Activated CD4-positive, alpha-beta T cell treated with anti-CD3 and anti-CD28 coated beads, Interleukin-2, amount 10 ng/mL, durations not matched to agents 7 days and 5 days (primary cell): Measurements from ENCODE around the gene MAP3K7. TPM values are rescaled to one million over a fixed set of nuclear protein-coding genes. Genes with fewer than 3 reads are reported as not detected.

Experiments
- CTCF ChIA-PET: fragments of 350-600 bp; sonication (Branson Sonifier 250); formaldehyde crosslinking; loops from one replicate; lab custom pipeline; 2021; ENCODE audit warnings: antibody characterized with exemption; lab: Charles Lee
- POLR2A ChIA-PET: fragments of 350-600 bp; sonication (Branson Sonifier 250); formaldehyde crosslinking; loops from one replicate; lab custom pipeline; 2021; ENCODE audit warnings: antibody characterized with exemption; lab: Charles Lee
- DNase-seq: peaks from one replicate; pipeline ENCODE4 v3.0.0-alpha.2; 2020
- H3K27ac Mint-ChIP-seq: one replicate; pipeline ENCODE4 v1.8.0; 2021; ENCODE audit warnings: mild to moderate bottlenecking, moderate library complexity, mixed read lengths
- H3K27me3 Mint-ChIP-seq: one replicate; pipeline ENCODE4 v1.8.0; 2021; ENCODE audit warnings: mixed read lengths
- H3K36me3 Mint-ChIP-seq: one replicate; pipeline ENCODE4 v1.8.0; 2021; ENCODE audit warnings: low read depth, mixed read lengths
- H3K4me1 Mint-ChIP-seq: one replicate; pipeline ENCODE4 v1.8.0; 2021; ENCODE audit warnings: mixed read lengths
- H3K4me3 Mint-ChIP-seq: one replicate; pipeline ENCODE4 v1.8.0; 2021; ENCODE audit warnings: mild to moderate bottlenecking, moderate library complexity, mixed read lengths
- H3K9me3 Mint-ChIP-seq: one replicate; pipeline ENCODE4 v1.8.0; 2021; ENCODE audit warnings: mixed read lengths
- total RNA-seq, 2 experiments: library from RNA; stranded (reverse); gene quantifications; one replicate each; pipeline ENCODE4 v1.2.3, GENCODE V29; 2021

MAP3K7 gene
- 10 to 100 TPM; 29.1 to 35.2 TPM for total RNA-seq

- ChIA-PET POLR2A (interaction anchor here (0.6 to 0.7 kb wide), 2 partner anchors 12 to 121 kb away, joined by 3 read pairs; no protein-coding TSS in a partner anchor), CTCF (no interaction called here)
- peak within 1 kb of the TSS; percentile 98 for H3K27ac Mint-ChIP-seq
- DNase-seq: peak; percentile 95
- peaks cover 42% of the 10 kb centered on the region for H3K4me1 Mint-ChIP-seq
- H3K4me3 Mint-ChIP-seq: peak within 1 kb of the TSS; percentile 88
- peaks cover 28% of the 10 kb centered on the region for H3K27me3 Mint-ChIP-seq
- H3K36me3 Mint-ChIP-seq: no peaks in the 10 kb centered on the region
- H3K9me3 Mint-ChIP-seq: no peaks in the 10 kb centered on the region
These were observed at the start of gene MAP3K7 for GRCh38 chr6:90586836-90587638. TSS of gene MAP3K7 (minus strand) at chr6:90587072. CDS start at chr6:90586883, 189 bp downstream.

GRCh38 chr6:90631046-90631445, 44.2 kb upstream of the MAP3K7 start:
- H3K9me3 Mint-ChIP-seq: no peaks in the 10 kb centered on the region
- no peaks in the 10 kb centered on the region for H3K36me3 Mint-ChIP-seq
- POLR2A ChIA-PET: no interaction called here
- H3K4me3 Mint-ChIP-seq: no peak overlapping the region
- H3K27me3 Mint-ChIP-seq: peaks cover 16% of the 10 kb centered on the region
- DNase-seq: no peak
- no peak overlapping the region for H3K27ac Mint-ChIP-seq
- CTCF ChIA-PET: no interaction called here
- no peaks in the 10 kb centered on the region for H3K4me1 Mint-ChIP-seq

- Mint-ChIP-seq H3K27ac (no peak overlapping the region), H3K9me3 (no peaks in the 10 kb centered on the region), H3K36me3 (no peaks in the 10 kb centered on the region), H3K4me3 (no peak overlapping the region), H3K4me1 (no peaks in the 10 kb centered on the region), H3K27me3 (peaks cover 51% of the 10 kb centered on the region)
- ChIA-PET CTCF (no interaction called here), POLR2A (no interaction called here)
- DNase-seq: no peak
These were observed 34.7 kb upstream of the MAP3K7 start for GRCh38 chr6:90621581-90621980.

GRCh38 chr6:90619221-90619620, 32.3 kb upstream of the MAP3K7 start:
- CTCF ChIA-PET: interaction anchor here (0.9 to 1.0 kb wide), 2 partner anchors 9 to 14 kb away, joined by 3 read pairs; no protein-coding TSS in a partner anchor

GRCh38 chr6:90612313-90612680, 25.4 kb upstream of the MAP3K7 start:
- no peaks in the 10 kb centered on the region for H3K36me3 Mint-ChIP-seq
- H3K9me3 Mint-ChIP-seq: no peaks in the 10 kb centered on the region
- H3K4me1 Mint-ChIP-seq: peaks cover 9% of the 10 kb centered on the region
- peaks cover 79% of the 10 kb centered on the region for H3K27me3 Mint-ChIP-seq
- no peak for DNase-seq
- H3K4me3 Mint-ChIP-seq: no peak overlapping the region
- POLR2A ChIA-PET: interaction anchor here (0.6 kb wide), 1 partner anchor 708 kb away, joined by 4 read pairs; no protein-coding TSS in a partner anchor
- CTCF ChIA-PET: interaction anchor here (1.6 kb wide), 1 partner anchor 11 kb away, joined by 9 read pairs; no protein-coding TSS in a partner anchor
- no peak overlapping the region for H3K27ac Mint-ChIP-seq

More at GRCh38 chr6:90619221-90619620, 32.3 kb upstream of the MAP3K7 start:
- POLR2A ChIA-PET: no interaction called here
- H3K36me3 Mint-ChIP-seq: no peaks in the 10 kb centered on the region
- H3K27ac Mint-ChIP-seq: no peak overlapping the region
- DNase-seq: no peak
- H3K4me1 Mint-ChIP-seq: no peaks in the 10 kb centered on the region
- H3K9me3 Mint-ChIP-seq: no peaks in the 10 kb centered on the region
- peaks cover 56% of the 10 kb centered on the region for H3K27me3 Mint-ChIP-seq
- H3K4me3 Mint-ChIP-seq: no peak overlapping the region

GRCh38 chr6:90611543-90612312, 24.9 kb upstream of the MAP3K7 start:
- ChIA-PET POLR2A (no interaction called here), CTCF (interaction anchor here (1.6 kb wide), 1 partner anchor 12 kb away, joined by 9 read pairs; no protein-coding TSS in a partner anchor)
- DNase-seq: no peak
- Mint-ChIP-seq H3K36me3 (no peaks in the 10 kb centered on the region), H3K4me1 (peaks cover 9% of the 10 kb centered on the region), H3K27ac (no peak overlapping the region), H3K9me3 (no peaks in the 10 kb centered on the region), H3K27me3 (peaks cover 74% of the 10 kb centered on the region), H3K4me3 (peak overlapping the region; percentile 72)

- no peaks in the 10 kb centered on the region for H3K36me3 Mint-ChIP-seq
- H3K9me3 Mint-ChIP-seq: no peaks in the 10 kb centered on the region
- peaks cover 72% of the 10 kb centered on the region for H3K27me3 Mint-ChIP-seq
- peak; percentile 18 for DNase-seq
- peak overlapping the region; percentile 72 for H3K4me3 Mint-ChIP-seq
- ChIA-PET POLR2A (no interaction called here), CTCF (interaction anchor here (0.7 kb wide), 1 partner anchor 21 kb away, joined by 3 read pairs; no protein-coding TSS in a partner anchor)
- H3K27ac Mint-ChIP-seq: peak overlapping the region; percentile 0
- peaks cover 9% of the 10 kb centered on the region for H3K4me1 Mint-ChIP-seq
These were observed 24.1 kb upstream of the MAP3K7 start for GRCh38 chr6:90610751-90611542.

- Mint-ChIP-seq H3K4me3 (peak overlapping the region; percentile 72), H3K4me1 (peaks cover 9% of the 10 kb centered on the region), H3K36me3 (no peaks in the 10 kb centered on the region), H3K9me3 (no peaks in the 10 kb centered on the region), H3K27me3 (peaks cover 68% of the 10 kb centered on the region), H3K27ac (peak overlapping the region; percentile 0)
- POLR2A ChIA-PET: no interaction called here
- CTCF ChIA-PET: interaction anchor here (0.9 kb wide), 1 partner anchor 9 kb away, joined by 3 read pairs; no protein-coding TSS in a partner anchor
- DNase-seq: no peak
These were observed 23.5 kb upstream of the MAP3K7 start for GRCh38 chr6:90610301-90610750.

GRCh38 chr6:90605749-90606340, 19.0 kb upstream of the MAP3K7 start:
- Mint-ChIP-seq H3K4me1 (peaks cover 5% of the 10 kb centered on the region), H3K4me3 (no peak overlapping the region), H3K27me3 (peaks cover 73% of the 10 kb centered on the region), H3K9me3 (no peaks in the 10 kb centered on the region), H3K27ac (no peak overlapping the region), H3K36me3 (no peaks in the 10 kb centered on the region)
- POLR2A ChIA-PET: no interaction called here
- CTCF ChIA-PET: interaction anchor here (0.6 kb wide), 1 partner anchor 1479 kb away, joined by 3 read pairs; no protein-coding TSS in a partner anchor
- no peak for DNase-seq

GRCh38 chr6:90604546-90604945, 17.7 kb upstream of the MAP3K7 start:
- CTCF ChIA-PET: interaction anchor here (0.9 to 2.3 kb wide), 3 partner anchors 9 to 15 kb away, joined by 3 to 7 read pairs (median 3); no protein-coding TSS in a partner anchor
- peaks cover 68% of the 10 kb centered on the region for H3K27me3 Mint-ChIP-seq
- H3K36me3 Mint-ChIP-seq: no peaks in the 10 kb centered on the region
- DNase-seq: no peak
- H3K27ac Mint-ChIP-seq: no peak overlapping the region
- no peaks in the 10 kb centered on the region for H3K4me1 Mint-ChIP-seq
- no peaks in the 10 kb centered on the region for H3K9me3 Mint-ChIP-seq
- no peak overlapping the region for H3K4me3 Mint-ChIP-seq
- POLR2A ChIA-PET: no interaction called here

GRCh38 chr6:90599151-90599550, 12.3 kb upstream of the MAP3K7 start:
- no peaks in the 10 kb centered on the region for H3K4me1 Mint-ChIP-seq
- H3K4me3 Mint-ChIP-seq: no peak overlapping the region
- ChIA-PET CTCF (no interaction called here), POLR2A (interaction anchor here (0.6 kb wide), 1 partner anchor 12 kb away, joined by 3 read pairs; the partner anchor contains the start of gene MAP3K7)
- H3K27me3 Mint-ChIP-seq: peaks cover 66% of the 10 kb centered on the region
- H3K27ac Mint-ChIP-seq: no peak overlapping the region
- H3K36me3 Mint-ChIP-seq: no peaks in the 10 kb centered on the region
- no peaks in the 10 kb centered on the region for H3K9me3 Mint-ChIP-seq
- DNase-seq: no peak
